ENCODE data around the gene OOSP4A.

DNA sequence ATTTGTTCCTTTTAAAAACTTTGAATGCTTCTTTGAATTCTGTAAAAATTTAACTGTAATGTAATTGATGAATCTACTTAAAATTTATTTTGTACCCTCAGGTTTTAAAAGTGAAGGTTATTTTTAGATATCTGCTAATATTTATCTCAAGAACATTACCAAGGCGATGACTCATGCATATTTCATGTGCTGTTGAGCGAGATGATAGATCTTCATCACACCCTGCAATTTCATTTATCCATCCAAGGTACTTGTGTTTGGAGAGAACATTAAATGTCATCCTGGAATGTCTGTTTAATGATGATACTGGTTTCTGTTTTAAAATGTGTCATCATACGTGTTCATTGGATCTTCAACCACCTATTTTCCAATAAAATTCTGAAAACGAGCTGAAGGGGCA lies 6.7 kb upstream of the OOSP4A start:
- TF ChIP-seq, protein P1, sequence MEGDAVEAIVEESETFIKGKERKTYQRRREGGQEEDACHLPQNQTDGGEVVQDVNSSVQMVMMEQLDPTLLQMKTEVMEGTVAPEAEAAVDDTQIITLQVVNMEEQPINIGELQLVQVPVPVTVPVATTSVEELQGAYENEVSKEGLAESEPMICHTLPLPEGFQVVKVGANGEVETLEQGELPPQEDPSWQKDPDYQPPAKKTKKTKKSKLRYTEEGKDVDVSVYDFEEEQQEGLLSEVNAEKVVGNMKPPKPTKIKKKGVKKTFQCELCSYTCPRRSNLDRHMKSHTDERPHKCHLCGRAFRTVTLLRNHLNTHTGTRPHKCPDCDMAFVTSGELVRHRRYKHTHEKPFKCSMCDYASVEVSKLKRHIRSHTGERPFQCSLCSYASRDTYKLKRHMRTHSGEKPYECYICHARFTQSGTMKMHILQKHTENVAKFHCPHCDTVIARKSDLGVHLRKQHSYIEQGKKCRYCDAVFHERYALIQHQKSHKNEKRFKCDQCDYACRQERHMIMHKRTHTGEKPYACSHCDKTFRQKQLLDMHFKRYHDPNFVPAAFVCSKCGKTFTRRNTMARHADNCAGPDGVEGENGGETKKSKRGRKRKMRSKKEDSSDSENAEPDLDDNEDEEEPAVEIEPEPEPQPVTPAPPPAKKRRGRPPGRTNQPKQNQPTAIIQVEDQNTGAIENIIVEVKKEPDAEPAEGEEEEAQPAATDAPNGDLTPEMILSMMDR (IDR thresholded peaks at IDR 0.05): no peak
- TF ChIP-seq POLR2A (IDR thresholded peaks at IDR 0.05): no peak

All from esophagus squamous epithelium (tissue), 4 donors.